ENCODE results near the gene ZMAT1.

The ZMAT1 gene

DNA sequence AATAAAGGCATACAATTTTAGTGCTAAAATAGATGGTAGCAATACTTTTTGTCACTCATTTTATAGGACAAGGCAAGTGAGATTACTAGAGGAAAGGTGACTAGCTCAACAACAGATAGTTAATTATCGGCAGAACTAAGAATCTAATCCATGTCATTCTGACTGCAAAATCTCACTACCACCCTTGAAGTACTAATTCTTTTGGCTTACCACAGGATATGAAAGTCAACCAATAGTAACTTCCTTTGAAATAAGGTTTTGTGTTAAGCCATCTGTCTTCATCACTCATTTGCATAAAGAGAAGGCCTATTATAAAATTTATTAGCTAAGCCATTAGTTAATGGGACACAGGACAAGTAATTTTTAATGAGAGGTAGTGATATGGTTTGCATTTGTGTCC lies 25.3 kb upstream of the ZMAT1 start:
- no peak for TF ChIP-seq POLR2AphosphoS5 (IDR thresholded peaks at IDR 0.05; ENCODE audit: low read depth, low read length)
- no peak for TF ChIP-seq TAF1 (IDR thresholded peaks at IDR 0.05; ENCODE audit: borderline replicate concordance, insufficient read depth, low read length)
- TF ChIP-seq SIN3A (IDR thresholded peaks at IDR 0.05; ENCODE audit: borderline replicate concordance, insufficient read depth, low read length), result no peak
- TF ChIP-seq FOXP2 (optimal IDR thresholded peaks at IDR 0.05; ENCODE audit: borderline replicate concordance, extremely low read depth, extremely low read length, insufficient read depth), result no peak
- TF ChIP-seq, protein P1, sequence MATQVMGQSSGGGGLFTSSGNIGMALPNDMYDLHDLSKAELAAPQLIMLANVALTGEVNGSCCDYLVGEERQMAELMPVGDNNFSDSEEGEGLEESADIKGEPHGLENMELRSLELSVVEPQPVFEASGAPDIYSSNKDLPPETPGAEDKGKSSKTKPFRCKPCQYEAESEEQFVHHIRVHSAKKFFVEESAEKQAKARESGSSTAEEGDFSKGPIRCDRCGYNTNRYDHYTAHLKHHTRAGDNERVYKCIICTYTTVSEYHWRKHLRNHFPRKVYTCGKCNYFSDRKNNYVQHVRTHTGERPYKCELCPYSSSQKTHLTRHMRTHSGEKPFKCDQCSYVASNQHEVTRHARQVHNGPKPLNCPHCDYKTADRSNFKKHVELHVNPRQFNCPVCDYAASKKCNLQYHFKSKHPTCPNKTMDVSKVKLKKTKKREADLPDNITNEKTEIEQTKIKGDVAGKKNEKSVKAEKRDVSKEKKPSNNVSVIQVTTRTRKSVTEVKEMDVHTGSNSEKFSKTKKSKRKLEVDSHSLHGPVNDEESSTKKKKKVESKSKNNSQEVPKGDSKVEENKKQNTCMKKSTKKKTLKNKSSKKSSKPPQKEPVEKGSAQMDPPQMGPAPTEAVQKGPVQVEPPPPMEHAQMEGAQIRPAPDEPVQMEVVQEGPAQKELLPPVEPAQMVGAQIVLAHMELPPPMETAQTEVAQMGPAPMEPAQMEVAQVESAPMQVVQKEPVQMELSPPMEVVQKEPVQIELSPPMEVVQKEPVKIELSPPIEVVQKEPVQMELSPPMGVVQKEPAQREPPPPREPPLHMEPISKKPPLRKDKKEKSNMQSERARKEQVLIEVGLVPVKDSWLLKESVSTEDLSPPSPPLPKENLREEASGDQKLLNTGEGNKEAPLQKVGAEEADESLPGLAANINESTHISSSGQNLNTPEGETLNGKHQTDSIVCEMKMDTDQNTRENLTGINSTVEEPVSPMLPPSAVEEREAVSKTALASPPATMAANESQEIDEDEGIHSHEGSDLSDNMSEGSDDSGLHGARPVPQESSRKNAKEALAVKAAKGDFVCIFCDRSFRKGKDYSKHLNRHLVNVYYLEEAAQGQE (IDR thresholded peaks at IDR 0.05; ENCODE audit: insufficient read depth in 1 of 2, low read depth in 2 of 2, low read length in 2 of 2), result no peak

DNA sequence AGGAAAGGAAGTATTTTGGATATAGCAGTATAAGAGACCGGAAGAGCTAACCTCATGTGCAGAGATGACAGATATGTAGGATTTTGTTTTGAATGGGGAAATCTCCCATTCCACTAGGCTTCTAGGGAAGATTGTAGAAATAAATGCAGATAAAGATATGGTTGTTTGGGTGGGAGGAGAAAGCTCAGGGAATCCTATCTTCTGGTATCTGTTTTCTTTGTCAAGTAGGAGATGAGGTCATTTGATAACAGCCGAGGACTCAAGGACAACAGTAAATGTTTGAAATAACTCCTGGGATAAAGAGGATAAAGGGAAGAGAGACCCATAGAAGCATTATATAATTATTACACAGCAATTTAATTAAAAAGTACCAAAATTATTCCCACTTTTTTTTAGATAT lies 24.7 kb upstream of the ZMAT1 start:
- TF ChIP-seq, protein P1 (IDR thresholded peaks at IDR 0.05; ENCODE audit: insufficient read depth in 1 of 2, low read depth in 2 of 2, low read length in 2 of 2), result no peak
- TF ChIP-seq SIN3A (IDR thresholded peaks at IDR 0.05; ENCODE audit: borderline replicate concordance, insufficient read depth, low read length) (no peak), POLR2AphosphoS5 (IDR thresholded peaks at IDR 0.05; ENCODE audit: low read depth, low read length) (no peak), TAF1 (IDR thresholded peaks at IDR 0.05; ENCODE audit: borderline replicate concordance, insufficient read depth, low read length) (no peak), FOXP2 (optimal IDR thresholded peaks at IDR 0.05; ENCODE audit: borderline replicate concordance, extremely low read depth, extremely low read length, insufficient read depth) (no peak)

DNA sequence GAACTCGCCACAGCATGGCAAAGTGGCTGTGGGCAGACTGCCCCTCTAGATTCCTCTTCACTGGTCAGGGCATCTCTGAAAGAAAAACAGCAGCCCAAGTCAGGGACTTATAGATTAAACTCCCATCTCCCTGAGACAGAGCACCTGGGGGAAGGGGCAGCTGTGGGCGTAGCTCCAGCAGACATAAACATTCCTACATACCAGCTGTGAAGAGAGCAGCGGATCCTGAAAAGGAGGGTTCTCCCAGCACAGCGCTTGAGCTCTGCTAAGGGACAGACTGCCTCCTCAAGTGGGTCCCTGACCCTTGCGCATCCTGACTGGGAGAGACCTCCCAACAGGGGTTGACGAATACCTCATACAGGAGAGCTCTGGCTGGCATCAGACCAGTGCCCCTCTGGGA lies 18.8 kb upstream of the ZMAT1 start:
- TF ChIP-seq SIN3A (IDR thresholded peaks at IDR 0.05; ENCODE audit: borderline replicate concordance, insufficient read depth, low read length) (no peak), POLR2AphosphoS5 (IDR thresholded peaks at IDR 0.05; ENCODE audit: low read depth, low read length) (no peak), TAF1 (IDR thresholded peaks at IDR 0.05; ENCODE audit: borderline replicate concordance, insufficient read depth, low read length) (no peak), FOXP2 (optimal IDR thresholded peaks at IDR 0.05; ENCODE audit: borderline replicate concordance, extremely low read depth, extremely low read length, insufficient read depth) (no peak)
- TF ChIP-seq, protein P1 (IDR thresholded peaks at IDR 0.05; ENCODE audit: insufficient read depth in 1 of 2, low read depth in 2 of 2, low read length in 2 of 2), result no peak

DNA sequence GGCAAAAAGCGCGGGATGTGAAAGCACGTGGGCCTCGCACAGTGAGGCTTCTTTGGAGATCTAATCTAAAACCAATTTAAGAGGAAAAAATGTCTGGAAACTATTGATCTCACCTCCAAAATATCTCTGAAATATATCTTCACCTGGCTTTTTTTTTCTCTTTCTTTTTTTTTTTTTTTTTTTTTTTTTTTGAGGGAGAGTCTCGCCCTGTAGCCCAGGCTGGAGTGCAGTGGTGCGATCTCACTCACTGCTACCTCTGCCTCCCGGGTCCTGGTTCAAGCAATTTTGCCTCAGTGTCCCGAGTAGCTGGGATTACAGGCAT lies 383 bp upstream of the ZMAT1 start:
- no peak for TF ChIP-seq TAF1 (IDR thresholded peaks at IDR 0.05; ENCODE audit: borderline replicate concordance, insufficient read depth, low read length)
- no peak for TF ChIP-seq POLR2AphosphoS5 (IDR thresholded peaks at IDR 0.05; ENCODE audit: low read depth, low read length)
- TF ChIP-seq SIN3A (IDR thresholded peaks at IDR 0.05; ENCODE audit: borderline replicate concordance, insufficient read depth, low read length), result no peak
- TF ChIP-seq FOXP2 (optimal IDR thresholded peaks at IDR 0.05; ENCODE audit: borderline replicate concordance, extremely low read depth, extremely low read length, insufficient read depth), result no peak
- TF ChIP-seq, protein P1 (IDR thresholded peaks at IDR 0.05; ENCODE audit: insufficient read depth in 1 of 2, low read depth in 2 of 2, low read length in 2 of 2), result no peak

DNA sequence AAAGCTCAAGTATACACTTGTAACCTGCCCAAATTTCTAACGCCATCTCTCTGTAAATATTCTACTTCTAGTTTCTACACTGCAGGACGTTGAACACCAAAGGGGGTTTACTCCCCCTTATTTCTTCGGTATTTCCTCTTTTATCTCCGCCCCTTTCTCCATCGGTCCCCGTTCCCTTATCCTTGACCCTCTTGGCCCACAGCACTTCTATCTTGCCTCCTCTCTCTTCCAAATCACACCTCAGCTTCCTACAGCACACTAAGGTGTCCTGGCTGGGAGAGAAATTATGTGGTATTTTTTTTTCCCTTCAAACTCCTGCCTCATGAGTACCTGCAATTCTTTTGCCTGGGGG lies 715 bp downstream of the ZMAT1 start:
- TF ChIP-seq FOXP2 (optimal IDR thresholded peaks at IDR 0.05; ENCODE audit: borderline replicate concordance, extremely low read depth, extremely low read length, insufficient read depth) (no peak), POLR2AphosphoS5 (IDR thresholded peaks at IDR 0.05; ENCODE audit: low read depth, low read length) (no peak), TAF1 (IDR thresholded peaks at IDR 0.05; ENCODE audit: borderline replicate concordance, insufficient read depth, low read length) (no peak), SIN3A (IDR thresholded peaks at IDR 0.05; ENCODE audit: borderline replicate concordance, insufficient read depth, low read length) (no peak)
- TF ChIP-seq, protein P1 (IDR thresholded peaks at IDR 0.05; ENCODE audit: insufficient read depth in 1 of 2, low read depth in 2 of 2, low read length in 2 of 2), result no peak
